GM21423 (cell line): ENCODE results near the gene DRD4.

Source experiments
- ATAC-seq: cut with Tn5 transposase; IDR thresholded peaks from one replicate; pipeline ENCODE4 v1.9.1; 2021; ENCODE audit warnings: mild to moderate bottlenecking, moderate library complexity; ENCODE audit not compliant: unreplicated experiment

The DRD4 gene

DNA sequence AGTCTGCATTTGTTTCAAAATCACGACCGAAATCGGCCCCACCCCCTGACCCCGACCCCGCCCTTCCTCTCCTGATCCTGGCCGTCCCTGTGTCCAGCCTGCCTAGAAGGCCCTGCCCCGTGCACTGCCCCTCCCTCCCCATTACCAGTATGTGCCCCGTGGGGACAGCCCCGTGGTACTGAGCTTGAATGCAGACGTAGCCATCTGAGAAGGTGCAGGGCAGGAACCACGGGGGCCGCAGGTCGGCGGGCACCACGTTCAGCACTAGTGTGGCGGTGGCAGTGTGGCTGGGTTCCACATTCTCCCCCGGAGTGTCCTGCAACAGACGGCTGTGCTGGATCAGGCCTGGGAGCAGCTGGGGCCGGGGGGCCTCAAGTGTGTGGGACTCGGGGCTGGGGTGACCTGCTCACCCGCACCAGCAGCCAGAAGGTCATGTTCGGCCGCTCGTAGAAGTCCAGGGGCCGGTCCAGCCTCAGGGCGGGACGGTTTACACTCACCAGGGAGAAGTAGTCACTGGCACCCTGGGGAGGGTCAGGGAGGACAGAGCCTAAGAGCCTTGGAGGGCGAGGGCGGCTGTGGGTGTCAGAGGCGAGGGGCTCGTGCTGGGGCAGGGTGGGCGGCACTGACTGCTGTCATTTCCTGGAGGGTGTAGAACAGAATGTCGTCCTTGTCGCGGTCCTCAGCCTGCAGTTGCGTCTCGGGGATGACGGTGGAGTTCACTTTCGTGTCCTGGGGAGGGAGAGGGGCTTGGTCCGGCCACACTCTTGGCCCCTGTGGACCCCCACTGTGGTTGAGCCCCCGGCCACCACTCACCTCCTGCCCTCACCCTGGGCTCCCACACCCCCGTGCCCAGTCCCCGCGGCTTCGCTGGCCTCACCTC, 15.9 kb upstream of the DRD4 start:
- no peak for ATAC-seq

DNA sequence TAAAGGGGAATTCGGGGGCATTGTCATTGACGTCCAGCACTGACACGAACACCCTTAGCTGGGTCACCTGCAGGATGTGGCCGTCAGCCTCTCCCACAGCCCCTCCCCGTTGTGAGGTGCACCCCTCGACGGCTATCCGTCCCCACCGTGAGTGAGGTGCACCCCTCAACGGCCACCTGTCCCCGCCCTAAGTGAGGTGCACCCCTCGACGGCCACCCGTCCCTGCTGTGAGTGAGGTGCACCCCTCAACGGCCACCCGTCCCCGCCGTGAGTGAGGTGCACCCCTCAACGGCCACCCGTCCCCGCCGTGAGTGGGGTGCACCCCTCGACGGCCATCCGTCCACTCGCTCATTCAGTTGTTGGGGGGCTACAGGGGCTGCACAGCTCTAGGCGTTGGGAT, 15.2 kb upstream of the DRD4 start:
- ATAC-seq = no peak

DNA sequence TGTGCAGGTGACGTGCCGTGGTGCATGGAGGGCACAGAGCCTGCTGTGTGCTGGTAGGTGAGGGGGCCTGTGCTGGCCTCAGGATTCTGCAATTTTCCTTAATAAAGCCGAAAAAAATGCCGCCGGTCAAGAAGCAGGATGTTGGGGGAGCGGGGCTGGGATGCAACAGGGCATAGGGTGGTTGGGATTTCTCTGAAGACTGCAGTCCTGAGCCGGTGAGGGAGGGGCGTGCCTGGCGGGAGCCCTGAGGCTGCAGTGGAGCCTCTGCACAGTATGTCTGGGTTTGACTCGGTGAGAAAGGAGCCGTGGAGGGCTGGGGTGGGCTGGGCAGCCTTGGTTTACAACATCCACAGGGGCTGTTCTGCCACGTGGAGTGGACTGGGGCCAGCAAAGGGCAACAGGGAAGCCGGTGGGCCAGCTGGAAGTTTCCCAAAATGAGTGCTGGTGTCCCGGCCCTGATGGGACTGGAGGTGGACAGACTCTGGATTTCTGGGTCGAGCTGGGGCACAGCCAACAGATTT, 13.7 kb upstream of the DRD4 start:
- no peak for ATAC-seq

DNA sequence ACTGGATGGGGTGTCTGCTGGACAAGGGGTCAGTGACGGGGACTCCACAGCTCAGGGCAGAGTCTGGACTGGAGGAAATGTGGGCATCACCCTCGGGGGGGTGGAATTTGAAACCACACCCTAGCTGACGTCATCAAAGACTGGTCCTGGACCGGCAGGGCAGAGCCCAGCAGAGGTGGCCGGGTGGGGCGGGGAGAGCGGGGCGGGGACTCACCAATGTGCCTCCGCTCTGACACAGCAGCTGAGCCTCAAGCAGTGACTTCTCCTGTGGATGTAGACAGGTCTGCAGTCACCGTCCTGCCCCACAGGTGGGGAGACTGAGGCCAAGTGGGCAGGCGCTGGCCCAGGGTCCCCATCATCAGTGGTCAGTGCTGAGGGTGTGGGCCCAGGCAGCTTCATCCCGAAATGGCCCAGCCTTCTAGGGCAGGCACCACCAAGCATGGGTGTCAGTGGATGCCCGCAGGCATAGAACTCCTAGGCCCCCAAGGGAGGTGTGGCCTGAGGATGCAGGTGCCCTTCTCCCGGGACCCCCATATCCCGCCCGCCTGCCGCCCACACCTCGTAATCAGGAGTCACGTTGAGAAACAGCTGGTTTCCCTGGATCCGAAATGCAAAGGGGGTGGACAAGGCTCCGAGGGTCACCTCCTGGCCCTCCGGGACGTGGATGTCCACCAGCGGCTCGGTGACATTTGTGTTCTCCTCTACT, 12.9 kb upstream of the DRD4 start:
- no peak for ATAC-seq

DNA sequence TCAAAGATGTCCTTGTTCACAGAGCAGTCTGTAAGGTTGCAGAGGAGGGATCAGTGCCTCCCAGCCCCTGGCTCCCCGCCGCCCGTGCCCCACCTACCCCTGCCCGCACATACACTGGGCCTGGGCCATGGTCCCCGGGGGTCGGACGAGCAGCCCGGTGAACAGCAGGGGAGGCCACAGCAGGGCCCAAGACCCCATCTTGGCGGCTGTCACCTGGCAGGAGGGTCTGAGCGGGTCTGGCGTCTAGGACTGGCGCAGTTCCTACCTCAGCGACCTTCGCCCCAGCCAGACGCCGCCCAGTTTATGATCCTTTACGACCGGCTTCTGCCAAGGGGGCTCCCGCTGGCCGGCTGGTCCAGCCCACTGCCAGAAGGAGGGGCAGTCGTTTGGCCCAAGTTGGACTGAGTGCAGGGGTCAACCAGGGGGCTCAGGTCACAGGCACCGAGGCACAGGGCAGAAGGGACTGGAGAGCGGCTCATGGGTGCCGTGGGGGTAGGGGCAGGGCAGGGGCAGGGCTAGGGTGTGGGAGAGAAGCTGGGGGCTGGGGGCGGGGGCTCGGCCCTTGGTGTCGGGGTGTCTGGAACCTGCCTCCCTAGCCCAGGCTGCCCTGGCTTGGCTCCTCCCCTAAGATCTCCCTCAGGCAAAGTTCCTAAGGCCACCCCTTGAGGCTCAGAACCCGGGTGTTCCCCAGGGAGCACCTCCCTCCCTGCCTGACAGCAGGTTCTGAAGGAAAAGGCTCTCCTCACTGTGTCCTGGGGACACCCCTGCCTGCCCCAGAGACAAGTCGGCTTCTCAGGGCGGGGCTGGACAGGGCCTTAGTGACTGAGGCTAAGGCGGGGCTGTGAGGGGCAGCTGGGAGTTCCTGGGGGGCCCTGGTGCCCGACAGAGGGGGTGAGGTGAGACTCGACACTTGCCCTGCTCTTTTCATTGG, 12.1 kb upstream of the DRD4 start, which contains the start of gene CDHR5:
TSS of gene CDHR5 (minus strand) at position 251 of the 931 bp plus-strand sequence. CDS start at position 198, 53 bp downstream.
- no peak for ATAC-seq

DNA sequence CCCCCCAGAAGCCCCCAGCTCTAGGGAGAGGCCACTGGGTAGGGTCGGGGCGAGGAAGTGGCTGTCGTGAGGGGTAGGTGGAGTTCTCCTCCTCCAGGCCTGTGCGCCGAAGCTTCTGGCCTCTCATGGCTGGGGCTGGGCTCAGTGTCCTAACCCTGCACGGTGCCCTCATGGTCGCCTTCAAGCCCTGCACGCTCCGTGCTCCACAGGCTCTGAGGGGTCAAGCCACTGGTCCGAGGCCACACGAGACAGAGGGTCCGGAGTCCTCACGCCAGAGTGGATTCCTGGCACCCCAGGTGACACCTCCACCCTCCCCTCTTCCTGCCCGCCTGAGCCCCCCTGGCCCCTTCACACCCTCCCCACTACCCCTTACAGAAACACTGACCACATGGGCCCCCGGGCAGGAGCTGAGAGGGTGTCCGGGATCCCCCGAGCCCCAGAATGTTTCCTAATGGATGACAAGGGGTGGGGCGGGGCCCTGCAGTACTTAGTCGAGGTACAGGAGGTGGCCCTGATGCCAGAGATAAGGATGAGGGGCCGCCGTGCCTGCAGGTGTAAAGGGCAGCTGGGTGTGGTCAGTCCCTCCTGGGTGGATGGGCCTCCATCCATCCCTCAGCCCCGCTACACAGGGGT, 11.3 kb upstream of the DRD4 start:
- ATAC-seq = no peak

DNA sequence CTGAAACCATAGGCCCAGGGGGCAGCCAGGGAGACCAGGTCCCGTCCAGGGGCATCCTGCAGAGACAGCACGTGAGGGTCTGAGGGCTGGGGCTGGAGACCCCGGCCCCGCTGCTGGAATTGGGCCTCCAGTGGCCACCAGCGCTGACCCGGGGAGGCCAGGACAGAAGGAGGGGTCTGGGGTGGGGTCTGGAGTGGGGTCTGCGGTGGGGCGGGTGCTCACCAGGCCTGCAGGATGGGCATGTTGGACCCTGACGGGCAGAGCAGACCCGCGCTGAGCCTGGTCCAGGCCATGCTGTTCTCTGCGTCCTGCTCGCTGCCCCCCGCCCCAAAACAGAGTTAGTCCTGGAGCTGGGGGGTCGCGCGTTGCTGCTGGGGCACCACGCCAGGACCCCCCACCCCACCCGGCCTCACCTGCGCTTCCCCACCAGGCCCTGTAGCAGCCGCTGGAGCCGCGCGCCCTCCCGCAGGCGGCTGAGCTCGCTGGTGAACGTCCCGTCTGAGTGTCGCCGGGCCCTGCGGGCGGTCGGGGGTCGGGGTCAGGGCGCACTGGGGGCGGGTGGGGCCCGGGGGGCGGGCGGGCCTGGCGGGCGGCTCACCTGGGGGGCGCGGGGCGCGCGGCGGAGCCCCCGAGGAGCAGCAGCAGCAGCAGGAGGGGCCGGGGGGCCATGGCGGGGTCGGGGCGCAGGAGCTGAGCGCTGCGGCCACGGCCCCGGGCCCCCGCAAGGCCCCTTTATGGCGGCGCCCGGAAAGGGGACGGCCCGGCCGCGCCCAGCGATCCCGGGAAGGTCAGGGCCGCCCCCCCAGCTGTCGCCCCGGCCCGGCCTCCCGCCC, 10.4 kb upstream of the DRD4 start, which contains the start of gene SCT:
TSS of gene SCT (minus strand) at position 707 of the 833 bp plus-strand sequence. CDS start at position 669, 38 bp downstream.
- ATAC-seq = no peak

DNA sequence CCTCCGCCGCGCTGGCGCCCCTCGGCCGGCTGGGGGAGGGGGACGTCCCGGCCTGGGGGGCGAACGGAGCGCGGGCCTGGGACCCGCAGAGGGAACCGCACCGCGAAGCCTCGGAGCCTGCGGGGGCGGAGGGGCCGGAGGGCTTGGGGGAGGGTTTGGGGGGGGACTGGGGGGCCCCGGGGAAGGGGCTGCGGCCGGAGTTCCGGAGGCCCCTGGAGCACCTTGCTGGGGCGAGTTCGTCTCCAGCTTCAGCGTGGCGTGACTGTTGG, 9.8 kb upstream of the DRD4 start:
- ATAC-seq = no peak

DNA sequence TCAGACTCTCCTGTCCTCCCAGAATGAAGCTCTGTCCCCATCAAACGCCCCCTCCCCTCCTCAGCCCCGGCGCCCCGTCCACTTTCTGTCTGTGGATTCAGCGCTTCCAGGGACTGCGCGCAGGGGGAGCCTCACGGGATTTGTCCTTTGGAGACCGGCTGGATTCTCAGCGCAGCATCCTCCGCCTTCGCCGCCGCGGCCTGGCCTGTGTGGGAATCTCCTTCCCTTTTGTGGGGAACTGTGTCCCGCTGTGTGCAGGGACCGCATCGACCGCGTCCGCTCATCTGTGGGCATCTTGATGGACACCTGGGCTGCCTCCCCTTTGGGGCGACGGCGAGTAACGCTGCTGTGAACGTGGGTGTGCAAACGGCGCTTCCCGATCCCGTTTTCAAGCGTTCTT, 9.0 kb upstream of the DRD4 start:
- no peak for ATAC-seq

DNA sequence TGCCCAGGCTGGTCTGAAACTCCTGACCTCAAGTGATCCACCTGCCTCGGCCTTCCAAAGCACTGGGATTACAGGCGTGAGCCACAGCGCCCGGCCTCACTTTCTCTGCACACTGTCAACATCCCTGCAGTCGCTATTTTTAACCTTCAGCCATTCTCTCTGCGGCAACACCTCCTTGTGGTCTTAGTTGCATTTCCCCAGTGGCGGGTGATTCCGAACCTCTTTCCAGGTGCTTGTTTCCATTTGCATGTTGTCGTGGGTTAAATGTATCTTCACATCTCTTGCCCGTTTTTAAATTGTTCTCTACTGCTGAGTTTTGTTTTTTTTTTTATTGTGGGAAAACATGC, 7.9 kb upstream of the DRD4 start:
- no peak for ATAC-seq

DNA sequence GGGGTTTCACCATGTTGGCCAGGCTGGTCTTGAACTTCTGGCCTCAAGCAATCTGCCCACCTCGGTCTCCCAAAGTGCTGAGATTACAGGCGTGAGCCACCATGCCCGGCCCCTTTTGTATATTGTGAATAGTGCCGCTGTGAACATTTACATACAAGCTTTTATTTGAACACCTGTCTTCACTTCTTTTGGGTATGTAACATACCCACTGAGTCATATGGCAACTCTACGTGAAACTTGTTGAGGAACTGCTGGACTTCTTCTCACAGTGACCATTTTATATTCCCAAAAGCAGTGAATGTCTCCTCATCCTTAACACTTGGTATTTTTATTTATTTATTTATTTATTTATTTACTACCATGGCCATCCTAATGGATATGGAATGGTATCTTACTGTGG, 6.2 kb upstream of the DRD4 start:
- ATAC-seq = no peak

DNA sequence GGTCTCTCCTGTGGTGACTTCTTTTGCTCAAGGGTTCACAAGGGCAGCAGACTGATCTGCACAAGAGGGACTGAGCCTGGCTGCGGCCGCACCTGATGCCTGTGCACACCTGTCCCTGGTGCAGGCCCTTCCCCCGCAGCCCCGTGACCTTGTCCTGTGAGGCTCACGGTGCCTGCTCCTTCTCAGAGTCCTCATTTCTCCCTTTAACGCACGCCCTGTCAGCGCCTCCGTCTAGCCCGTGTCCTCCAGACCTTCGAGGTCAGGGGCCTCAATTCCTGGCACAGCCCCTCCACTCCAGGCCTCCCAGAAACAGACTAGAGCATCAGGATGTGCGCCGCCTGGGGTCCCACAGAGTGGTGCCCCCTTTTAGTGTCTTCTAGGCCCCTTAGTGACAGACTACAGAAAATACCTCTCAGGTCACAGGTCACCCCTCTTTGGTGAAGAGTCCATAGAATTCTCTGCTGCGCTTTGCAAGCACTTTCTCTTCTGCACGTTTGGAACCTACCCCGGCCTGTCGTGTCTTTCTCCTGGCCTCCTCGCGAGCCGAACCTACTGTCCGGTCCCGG, 1.0 kb upstream of the DRD4 start:
- no peak for ATAC-seq

DNA sequence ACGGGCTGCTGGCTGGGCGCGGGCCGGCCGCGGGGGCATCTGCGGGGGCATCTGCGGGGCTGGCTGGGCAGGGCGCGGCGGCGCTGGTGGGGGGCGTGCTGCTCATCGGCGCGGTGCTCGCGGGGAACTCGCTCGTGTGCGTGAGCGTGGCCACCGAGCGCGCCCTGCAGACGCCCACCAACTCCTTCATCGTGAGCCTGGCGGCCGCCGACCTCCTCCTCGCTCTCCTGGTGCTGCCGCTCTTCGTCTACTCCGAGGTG, 194 bp downstream of the DRD4 start:
- ATAC-seq = no peak

DNA sequence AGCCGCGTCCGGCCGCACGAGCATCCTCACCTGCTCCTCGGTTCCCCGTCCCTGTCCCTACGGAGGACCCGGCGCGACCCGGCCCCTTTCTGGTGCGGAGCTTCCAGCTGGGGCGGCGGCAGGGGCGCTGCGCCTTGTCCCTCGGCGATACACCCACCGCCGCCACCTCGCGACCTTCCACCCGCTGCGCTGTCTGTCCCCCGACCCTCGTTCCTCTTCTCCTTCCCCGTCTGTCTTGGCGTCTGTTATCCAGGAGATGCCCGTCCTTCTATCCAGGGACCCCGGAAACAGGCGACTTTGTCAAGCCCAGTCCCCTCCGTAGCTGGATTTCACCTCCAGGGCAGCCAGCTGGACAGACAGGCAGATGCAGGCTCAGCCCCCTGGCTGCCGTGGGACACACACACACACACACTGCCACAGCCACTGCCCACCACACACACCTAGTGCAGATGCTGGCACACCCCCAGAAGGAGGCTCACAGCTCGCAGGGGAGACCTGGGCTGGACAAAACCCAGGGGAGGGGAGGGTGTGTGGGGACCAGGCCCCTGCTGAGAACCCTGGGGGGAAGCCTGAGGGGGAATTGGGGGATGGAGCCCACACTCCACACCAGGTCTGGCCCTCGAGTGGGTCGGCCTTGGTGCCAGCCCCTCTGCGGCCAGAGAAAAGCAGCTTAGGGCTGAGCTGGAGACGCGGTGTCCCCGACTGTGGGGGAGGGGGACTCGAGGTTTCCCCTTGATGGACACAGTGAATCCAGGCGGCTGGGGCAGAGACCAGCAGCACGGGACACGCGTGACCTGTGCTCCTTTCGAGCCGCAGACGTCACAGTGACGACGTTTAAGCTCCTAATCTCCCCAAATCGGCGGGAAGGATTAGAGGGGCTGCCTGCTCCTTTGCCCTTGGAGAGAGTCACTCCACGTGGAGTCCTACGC, 788 bp downstream of the DRD4 start:
- ATAC-seq = no peak

DNA sequence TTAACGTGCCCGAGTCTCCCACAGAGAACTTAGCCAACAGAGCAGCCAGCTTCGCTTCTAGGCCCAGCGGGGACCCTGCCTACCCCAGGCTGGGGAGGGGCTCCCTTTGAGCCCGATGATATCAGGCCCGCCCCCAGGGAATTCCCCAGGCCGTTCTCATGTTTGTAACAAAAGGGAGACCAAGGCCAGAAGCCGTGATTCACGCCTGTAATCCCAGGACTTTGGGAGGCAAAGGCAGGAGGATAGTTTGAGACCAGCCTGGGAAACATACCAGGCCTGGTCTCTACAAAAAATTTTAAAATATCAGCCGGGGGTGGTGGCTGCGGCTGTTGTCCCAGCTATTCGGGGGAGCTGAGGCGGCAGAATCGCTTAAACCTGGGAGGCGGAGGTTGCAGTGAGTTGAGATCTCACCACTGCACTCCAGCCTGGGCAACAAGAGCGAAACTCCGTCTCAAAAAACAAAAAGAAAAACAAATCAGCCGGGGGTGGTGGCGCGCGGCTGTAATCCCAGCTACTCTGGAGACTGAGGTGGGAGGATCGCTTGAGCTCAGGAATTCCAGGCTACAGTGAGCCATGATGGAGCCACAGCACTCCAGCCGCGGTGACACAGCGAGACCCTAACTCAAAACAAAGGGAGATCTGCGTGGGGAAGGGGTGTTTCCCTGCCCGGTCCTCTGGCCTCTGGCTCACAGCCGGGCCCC, 1.7 kb downstream of the DRD4 start:
- no peak for ATAC-seq

DNA sequence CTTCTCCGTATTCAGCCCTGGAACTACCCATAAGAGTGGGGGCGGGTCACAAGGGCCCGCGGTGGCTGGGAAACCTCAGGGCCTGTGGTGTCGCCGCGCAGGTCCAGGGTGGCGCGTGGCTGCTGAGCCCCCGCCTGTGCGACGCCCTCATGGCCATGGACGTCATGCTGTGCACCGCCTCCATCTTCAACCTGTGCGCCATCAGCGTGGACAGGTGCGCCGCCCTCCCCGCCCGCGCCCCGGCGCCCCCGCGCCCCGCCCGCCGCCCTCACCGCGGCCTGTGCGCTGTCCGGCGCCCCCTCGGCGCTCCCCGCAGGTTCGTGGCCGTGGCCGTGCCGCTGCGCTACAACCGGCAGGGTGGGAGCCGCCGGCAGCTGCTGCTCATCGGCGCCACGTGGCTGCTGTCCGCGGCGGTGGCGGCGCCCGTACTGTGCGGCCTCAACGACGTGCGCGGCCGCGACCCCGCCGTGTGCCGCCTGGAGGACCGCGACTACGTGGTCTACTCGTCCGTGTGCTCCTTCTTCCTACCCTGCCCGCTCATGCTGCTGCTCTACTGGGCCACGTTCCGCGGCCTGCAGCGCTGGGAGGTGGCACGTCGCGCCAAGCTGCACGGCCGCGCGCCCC, 2.4 kb downstream of the DRD4 start:
- no peak for ATAC-seq

DNA sequence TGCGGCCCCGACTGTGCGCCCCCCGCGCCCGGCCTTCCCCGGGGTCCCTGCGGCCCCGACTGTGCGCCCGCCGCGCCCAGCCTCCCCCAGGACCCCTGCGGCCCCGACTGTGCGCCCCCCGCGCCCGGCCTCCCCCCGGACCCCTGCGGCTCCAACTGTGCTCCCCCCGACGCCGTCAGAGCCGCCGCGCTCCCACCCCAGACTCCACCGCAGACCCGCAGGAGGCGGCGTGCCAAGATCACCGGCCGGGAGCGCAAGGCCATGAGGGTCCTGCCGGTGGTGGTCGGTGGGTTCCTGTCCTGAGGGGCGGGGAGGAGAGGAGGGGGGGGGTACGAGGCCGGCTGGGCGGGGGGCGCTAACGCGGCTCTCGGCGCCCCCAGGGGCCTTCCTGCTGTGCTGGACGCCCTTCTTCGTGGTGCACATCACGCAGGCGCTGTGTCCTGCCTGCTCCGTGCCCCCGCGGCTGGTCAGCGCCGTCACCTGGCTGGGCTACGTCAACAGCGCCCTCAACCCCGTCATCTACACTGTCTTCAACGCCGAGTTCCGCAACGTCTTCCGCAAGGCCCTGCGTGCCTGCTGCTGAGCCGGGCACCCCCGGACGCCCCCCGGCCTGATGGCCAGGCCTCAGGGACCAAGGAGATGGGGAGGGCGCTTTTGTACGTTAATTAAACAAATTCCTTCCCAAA, 3.1 kb downstream of the DRD4 start:
- ATAC-seq = no peak
